Testis (tissue), 5 donors: Measurements from ENCODE around the gene AUH. TPM values are rescaled to one million over a fixed set of nuclear protein-coding genes. Genes with fewer than 3 reads are reported as not detected.

ENCODE experiments used
- DNase-seq: peaks from one replicate; pipeline ENCODE4 v3.0.0-alpha.2; 2019
- H3K27ac ChIP-seq, 2 donors: fragments of 200-600 bp; sonication (generic); one replicate each; pipeline ENCODE4 v1.5.1; 2019
- H3K27me3 ChIP-seq: fragments of 200-600 bp; sonication (generic); one replicate; pipeline ENCODE4 v1.5.1; 2019
- H3K36me3 ChIP-seq: fragments of 200-600 bp; sonication (generic); one replicate; pipeline ENCODE4 v1.5.1; 2017; ENCODE audit warnings: low read depth; ENCODE audit errors: missing control alignments
- H3K4me1 ChIP-seq: fragments of 200-600 bp; sonication (generic); one replicate; pipeline ENCODE4 v1.5.1; 2019
- H3K4me3 ChIP-seq, 2 donors: fragments of 200-600 bp; sonication (generic); one replicate each; pipeline ENCODE4 v1.5.1; 2017 to 2019
- H3K9me3 ChIP-seq: fragments of 200-600 bp; sonication (generic); one replicate; pipeline ENCODE4 v1.5.1; 2017
- CTCF ChIP-seq, 3 experiments: fragments of 450-650 bp in 2 of 3; fragments of 200-600 bp in 1 of 3; sonication (generic) in 1 of 3; IDR thresholded peaks; one replicate each; pipeline ENCODE4 v1.5.1; 2016 to 2019; ENCODE audit warnings: antibody characterized with exemption in 3 of 3, mild to moderate bottlenecking in 2 of 3, moderate library complexity in 1 of 3
- POLR2A ChIP-seq: fragments of 450-650 bp; IDR thresholded peaks from one replicate; pipeline ENCODE4 v1.6.1; 2017; ENCODE audit warnings: antibody characterized with exemption, mild to moderate bottlenecking, moderate library complexity
- WGBS, 2 donors: methylation state at CpG; one replicate each; pipeline ENCODE4 v1.1.5; 2018; 5-methylcytosine and 5-hydroxymethylcytosine counted together
- intact Hi-C: fragments of 100-400 bp; cut with DNase I; formaldehyde crosslinking; loops from one replicate; pipeline ENCODE4 v1.15.1; 2023; ENCODE audit warnings: low total_unique reads
- long read RNA-seq, 2 donors: transcript quantifications; one replicate each; lab custom pipeline, GENCODE V29; 2026
- polyA plus RNA-seq: library from polyadenylated mRNA; stranded (reverse); fragments of 350-450 nt; fragmentation: Illumina TruSeq; extraction: RNeasy Lipid Tissue Mini Kit (QIAGEN cat#74804); gene quantifications from one replicate; pipeline ENCODE4 v1.2.3, GENCODE V29; 2014; ENCODE audit warnings: low read depth, low replicate concordance; ENCODE audit not compliant: insufficient read depth
- total RNA-seq, 2 donors: library from RNA; depleted of rRNA; stranded (reverse); fragments of >200 nt; gene quantifications; one replicate each; pipeline ENCODE4 v1.2.3, GENCODE V29; 2016

AUH gene, protein sequence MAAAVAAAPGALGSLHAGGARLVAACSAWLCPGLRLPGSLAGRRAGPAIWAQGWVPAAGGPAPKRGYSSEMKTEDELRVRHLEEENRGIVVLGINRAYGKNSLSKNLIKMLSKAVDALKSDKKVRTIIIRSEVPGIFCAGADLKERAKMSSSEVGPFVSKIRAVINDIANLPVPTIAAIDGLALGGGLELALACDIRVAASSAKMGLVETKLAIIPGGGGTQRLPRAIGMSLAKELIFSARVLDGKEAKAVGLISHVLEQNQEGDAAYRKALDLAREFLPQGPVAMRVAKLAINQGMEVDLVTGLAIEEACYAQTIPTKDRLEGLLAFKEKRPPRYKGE
- total RNA-seq (10 to 100 TPM; 31.7 to 33.9 TPM), polyA plus RNA-seq (9.1 TPM)
- long read RNA-seq, donor 1, transcript AUH-202 (10 exons, 1,577 nt), result major isoform, 12 of 32 reads
- long read RNA-seq, donor 1, partial matches to known transcripts, result 19 of 32 reads
- long read RNA-seq, donor 1, other reads (novel, unspliced or antisense), result 0 of 32 reads
- long read RNA-seq, donor 2, transcript AUH-202 (10 exons, 1,577 nt), result major isoform, 11 of 11 reads
- long read RNA-seq, donor 2, partial matches to known transcripts, result 0 of 11 reads
- long read RNA-seq, donor 2, other reads (novel, unspliced or antisense), result 0 of 11 reads

DNA sequence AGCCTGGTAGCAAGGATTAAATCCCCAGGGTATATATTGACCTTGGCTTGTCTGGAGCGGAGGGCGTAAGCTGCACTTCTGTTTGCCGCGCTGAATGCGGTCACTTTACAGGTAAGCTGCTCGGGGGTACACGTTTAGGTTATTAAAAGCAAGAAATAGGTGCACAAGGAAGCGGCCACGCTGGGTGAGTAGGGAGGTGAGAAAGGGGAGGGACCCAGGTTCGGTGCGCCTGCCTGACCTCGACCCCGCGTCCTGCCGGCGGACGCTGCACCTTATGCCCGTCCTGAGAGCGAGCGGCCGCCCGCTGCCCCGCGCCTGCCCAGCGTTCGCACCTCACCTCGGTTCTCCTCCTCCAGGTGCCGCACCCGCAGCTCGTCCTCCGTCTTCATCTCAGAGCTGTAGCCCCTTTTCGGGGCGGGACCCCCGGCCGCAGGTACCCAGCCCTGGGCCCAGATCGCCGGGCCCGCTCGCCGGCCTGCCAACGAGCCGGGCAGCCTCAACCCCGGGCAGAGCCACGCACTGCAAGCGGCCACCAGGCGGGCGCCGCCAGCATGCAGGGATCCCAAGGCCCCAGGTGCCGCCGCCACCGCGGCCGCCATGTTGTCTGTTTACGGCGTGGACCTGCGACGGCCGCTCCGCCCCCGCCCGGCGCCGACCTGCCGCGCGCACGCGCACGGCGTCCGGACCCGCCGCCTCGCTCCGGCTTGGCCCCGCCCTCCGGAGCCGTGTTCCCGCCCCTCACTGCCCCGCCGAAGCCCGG is at the start of gene AUH:
TSS of gene AUH (minus strand) at position 628 of the 760 bp plus-strand sequence. CDS start at position 599, 29 bp downstream.
- TF ChIP-seq POLR2A (no peak), CTCF (IDR thresholded peaks at IDR 0.05) (no peak)
- intact Hi-C loops, result no loop called here
- no peaks in the 10 kb centered on the region for H3K9me3 ChIP-seq
- DNase-seq, result peak; percentile 86
- peak within 1 kb of the TSS; percentile 95 to 100 for H3K4me3 ChIP-seq
- H3K27ac ChIP-seq, result peak within 1 kb of the TSS; percentile 88 to 90
- H3K36me3 ChIP-seq, result no peaks in the 10 kb centered on the region
- 0 to 1% methylated on average over 42 to 82 of the region's 82 CpGs for WGBS, 2 donors
- peaks cover 16% of the 10 kb centered on the region for H3K4me1 ChIP-seq
- no peaks in the 10 kb centered on the region for H3K27me3 ChIP-seq

DNA sequence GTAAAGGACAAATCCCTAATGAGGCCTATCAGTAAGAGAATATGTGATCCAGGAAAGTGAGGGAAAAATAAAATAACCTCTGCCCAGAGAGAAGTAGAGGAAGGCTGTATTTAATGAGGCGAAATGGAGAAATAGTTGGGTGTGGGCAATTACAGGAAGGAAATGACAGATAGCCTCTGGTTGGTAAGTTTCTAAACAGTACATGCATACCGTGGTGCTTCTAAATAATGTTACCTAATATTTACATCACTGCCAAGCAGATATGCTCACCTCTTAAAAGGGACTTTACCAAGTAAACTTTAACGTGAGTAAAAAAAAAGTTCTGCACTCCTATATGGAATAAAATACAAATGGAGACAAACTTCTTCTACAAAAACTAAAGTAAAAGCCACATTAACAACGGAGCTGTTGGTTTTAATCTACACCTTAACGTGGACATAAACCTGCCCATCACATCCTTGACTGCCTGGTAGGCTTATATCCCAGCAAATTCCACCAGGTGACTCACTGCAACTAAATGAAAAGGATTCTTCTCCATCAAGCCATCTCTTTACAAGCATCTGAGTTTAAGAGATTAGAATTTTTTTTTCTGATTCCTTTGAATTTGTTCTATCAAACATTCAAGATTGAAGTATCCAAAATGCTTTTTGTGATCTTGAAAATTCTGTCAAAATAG is 49.5 kb upstream of the AUH start:
- TF ChIP-seq CTCF (IDR thresholded peaks at IDR 0.05) (no peak), POLR2A (no peak)
- Histone ChIP-seq H3K27me3 (no peaks in the 10 kb centered on the region), H3K27ac (no peak overlapping the region), H3K4me1 (peaks cover 4% of the 10 kb centered on the region), H3K36me3 (no peaks in the 10 kb centered on the region), H3K4me3 (no peak overlapping the region), H3K9me3 (no peaks in the 10 kb centered on the region)
- DNase-seq, result no peak
- 77% methylated on average over 5 of the region's 5 CpGs for WGBS, 2 donors
- intact Hi-C loops, result no loop called here

DNA sequence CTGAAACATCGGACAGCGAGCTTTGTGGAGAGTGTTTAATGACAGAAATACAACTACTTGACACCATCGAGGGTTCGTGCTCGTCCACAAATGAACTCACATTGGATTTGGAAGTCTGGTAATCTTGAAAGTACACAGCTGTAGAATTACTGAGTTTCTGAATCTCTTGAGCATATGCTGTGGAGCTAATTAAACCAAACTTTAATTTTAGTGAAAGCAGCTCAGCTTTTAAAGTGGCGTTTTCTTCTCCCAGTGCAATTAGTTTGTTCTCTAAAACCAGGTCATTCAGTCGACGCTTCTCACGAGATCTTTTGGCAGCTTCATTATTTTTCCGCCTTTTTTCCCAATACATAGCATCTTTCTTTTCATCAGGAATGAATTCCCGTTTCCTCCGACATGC is 48.4 kb upstream of the AUH start:
- Histone ChIP-seq H3K27me3 (no peaks in the 10 kb centered on the region), H3K9me3 (no peaks in the 10 kb centered on the region), H3K27ac (no peak overlapping the region), H3K36me3 (no peaks in the 10 kb centered on the region), H3K4me3 (no peak overlapping the region), H3K4me1 (no peaks in the 10 kb centered on the region)
- no peak for DNase-seq
- intact Hi-C loops, result no loop called here
- TF ChIP-seq CTCF (IDR thresholded peaks at IDR 0.05) (no peak), POLR2A (no peak)
- 91% methylated on average over 12 of the region's 12 CpGs for WGBS, 2 donors

DNA sequence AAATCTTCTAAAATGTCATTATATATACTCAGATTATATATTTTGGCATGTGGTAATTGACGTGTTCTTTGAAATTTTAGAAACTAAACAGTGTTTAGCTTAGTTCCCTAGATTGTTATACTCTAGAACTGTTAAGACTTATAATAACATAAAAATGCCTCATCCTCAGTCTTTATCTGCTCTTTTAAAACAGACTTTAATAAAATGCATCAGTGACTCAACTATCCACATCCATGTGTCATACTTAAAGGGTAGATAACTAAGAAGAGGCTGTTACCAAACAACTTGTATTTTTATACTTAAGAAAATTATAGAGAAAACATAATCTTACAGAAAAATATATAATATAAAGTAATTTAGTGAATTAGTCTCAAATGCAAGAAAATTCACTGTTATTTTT is 46.8 kb upstream of the AUH start:
- Histone ChIP-seq H3K4me1 (no peaks in the 10 kb centered on the region), H3K9me3 (no peaks in the 10 kb centered on the region), H3K4me3 (no peak overlapping the region), H3K27ac (no peak overlapping the region), H3K27me3 (no peaks in the 10 kb centered on the region), H3K36me3 (no peaks in the 10 kb centered on the region)
- intact Hi-C loops, result no loop called here
- DNase-seq, result no peak
- WGBS, 2 donors, result 89 to 100% methylated on average over 1 of the region's 1 CpG
- no peak for TF ChIP-seq POLR2A
- no peak for TF ChIP-seq CTCF (IDR thresholded peaks at IDR 0.05)
